NCI-H510A (cell line): Measurements from ENCODE around the gene PRRX1.

Experiments used
- DNase-seq: peaks from one replicate; lab custom pipeline; 2025; lab: John Stamatoyannopoulos, UW

The PRRX1 gene

DNA sequence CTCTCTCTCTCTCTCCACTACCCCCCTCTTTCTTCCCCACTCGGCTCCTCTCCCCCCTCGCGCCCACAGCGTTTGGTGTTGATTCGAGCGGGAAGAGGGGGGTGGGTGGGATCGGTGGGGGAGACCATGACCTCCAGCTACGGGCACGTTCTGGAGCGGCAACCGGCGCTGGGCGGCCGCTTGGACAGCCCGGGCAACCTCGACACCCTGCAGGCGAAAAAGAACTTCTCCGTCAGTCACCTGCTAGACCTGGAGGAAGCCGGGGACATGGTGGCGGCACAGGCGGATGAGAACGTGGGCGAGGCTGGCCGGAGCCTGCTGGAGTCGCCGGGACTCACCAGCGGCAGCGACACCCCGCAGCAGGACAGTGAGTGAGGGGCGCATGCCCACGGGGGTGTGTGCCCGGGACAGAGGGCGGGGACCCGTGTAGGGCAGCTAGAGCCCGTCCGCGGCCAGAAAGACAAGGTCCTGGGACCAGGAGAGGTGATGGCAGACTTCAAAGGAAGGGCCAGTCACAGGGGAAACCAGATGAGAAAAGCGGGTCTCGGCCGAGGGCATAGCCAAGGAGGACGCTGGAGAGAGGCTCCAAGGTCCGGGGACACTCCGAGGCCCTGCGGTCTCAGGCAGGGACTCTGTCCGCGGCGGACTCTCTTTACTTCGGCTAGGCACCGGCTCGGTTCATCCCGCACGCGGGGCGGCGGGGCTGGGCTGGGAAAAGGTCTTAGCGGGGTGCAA is at the start of gene PRRX1:
TSS of gene PRRX1 (plus strand) at position 39 of the 735 bp plus-strand sequence. CDS start at position 127, 88 bp downstream.
- DNase-seq: no peak

GRCh38 chr1:170617591-170618330 is 46.2 kb upstream of the PRRX1 start:
- DNase-seq: no peak

- DNase-seq: no peak
Observed at GRCh38 chr1:170618421-170618820, 45.5 kb upstream of the PRRX1 start.

GRCh38 chr1:170619241-170620028 is 44.5 kb upstream of the PRRX1 start:
- no peak for DNase-seq

- DNase-seq: no peak
Observed at GRCh38 chr1:170620164-170620563, 43.8 kb upstream of the PRRX1 start.

GRCh38 chr1:170623171-170623570 is 40.8 kb upstream of the PRRX1 start:
- DNase-seq: no peak

DNA sequence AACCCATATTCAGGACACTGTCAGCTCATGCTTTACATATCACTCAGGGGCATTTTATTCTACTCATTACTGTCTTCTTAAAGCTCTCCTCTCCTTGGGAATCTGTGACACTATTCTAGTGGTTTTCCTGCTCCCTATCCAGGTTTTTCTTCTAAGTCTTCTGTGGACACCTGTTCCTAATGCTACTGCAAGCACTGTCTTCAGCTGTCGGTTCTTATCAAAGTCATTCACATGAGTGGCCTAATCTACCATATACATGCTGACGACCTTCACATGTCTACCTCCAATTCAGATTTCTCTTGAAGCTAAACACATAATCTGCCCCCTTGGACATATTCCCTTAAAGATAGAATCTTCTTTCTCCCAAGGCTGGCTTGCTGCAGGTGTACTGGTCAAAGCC is 39.8 kb upstream of the PRRX1 start:
- DNase-seq: no peak

DNA sequence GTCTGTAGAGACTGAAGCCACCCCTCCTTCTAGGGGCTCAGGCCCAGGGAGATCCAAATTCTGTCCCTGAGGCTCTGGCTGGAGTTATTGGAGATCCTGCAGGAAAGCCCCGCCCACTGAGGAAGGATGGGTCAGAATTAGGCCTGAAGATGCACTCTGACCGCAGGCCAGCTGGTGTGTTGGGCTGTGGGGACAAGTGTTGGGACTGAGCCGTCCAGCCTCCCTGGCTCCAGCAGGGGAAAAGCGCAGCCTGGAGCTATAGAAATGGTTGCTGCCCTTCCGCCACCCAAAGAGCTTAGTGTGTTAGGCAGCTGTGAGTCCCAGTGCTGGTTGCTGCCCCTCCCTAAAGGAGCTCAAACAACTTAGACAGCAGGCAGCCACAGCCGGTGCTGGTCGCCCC is 33.0 kb upstream of the PRRX1 start:
- DNase-seq: no peak

GRCh38 chr1:170634293-170634692 is 29.6 kb upstream of the PRRX1 start:
- no peak for DNase-seq

GRCh38 chr1:170634824-170635410 is 29.0 kb upstream of the PRRX1 start:
- no peak for DNase-seq

DNA sequence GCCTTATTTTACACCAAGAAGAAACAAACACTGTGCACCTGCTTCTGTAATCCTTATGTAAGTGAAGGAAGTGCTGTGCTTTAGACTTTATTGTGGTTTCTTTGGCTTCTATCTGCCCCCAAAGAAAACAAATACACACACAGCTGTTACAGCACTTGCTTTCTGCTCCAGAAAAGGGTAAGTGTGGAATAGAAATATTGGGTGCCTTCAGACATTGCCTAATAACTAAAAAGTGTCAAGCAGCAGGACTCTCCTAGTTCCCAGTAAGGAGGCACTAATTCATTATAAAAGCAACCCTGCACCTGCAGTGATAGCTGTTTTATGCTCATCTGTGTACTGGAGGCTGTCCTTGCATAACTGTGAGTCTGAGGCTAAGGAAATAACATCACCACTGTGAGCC is 23.4 kb upstream of the PRRX1 start:
- DNase-seq: no peak

DNA sequence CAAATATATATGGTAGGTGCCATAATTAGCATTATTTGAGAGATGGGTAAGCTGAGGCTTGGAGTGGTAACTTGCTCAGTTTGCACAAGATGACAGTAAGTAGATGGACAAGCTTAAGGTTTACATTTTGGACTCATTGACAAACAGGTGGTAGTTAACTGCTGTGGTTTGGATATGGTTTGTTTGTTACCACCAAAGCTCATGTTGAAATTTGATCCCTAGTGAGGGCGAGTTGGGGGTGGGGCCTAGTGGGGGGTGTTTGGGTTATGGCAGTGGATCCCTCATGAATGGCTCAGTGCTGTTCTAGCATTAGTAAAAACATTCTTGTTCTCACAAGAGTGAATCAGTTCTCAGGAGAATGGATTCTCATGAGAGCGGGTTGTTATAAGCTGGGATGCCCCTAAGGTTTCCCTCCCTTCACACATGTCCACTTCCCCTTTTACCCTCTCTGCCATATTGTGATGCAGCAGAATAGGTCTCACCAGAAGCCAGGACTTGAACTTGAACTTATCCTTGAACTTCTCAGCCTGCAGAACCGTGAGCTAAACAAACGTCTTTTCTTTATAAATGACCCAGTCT is 6.6 kb upstream of the PRRX1 start:
- peak; percentile 16 for DNase-seq

- no peak for DNase-seq
Observed at GRCh38 chr1:170659399-170660035, 4.4 kb upstream of the PRRX1 start.

GRCh38 chr1:170660281-170660713 is 3.6 kb upstream of the PRRX1 start:
- no peak for DNase-seq

DNA sequence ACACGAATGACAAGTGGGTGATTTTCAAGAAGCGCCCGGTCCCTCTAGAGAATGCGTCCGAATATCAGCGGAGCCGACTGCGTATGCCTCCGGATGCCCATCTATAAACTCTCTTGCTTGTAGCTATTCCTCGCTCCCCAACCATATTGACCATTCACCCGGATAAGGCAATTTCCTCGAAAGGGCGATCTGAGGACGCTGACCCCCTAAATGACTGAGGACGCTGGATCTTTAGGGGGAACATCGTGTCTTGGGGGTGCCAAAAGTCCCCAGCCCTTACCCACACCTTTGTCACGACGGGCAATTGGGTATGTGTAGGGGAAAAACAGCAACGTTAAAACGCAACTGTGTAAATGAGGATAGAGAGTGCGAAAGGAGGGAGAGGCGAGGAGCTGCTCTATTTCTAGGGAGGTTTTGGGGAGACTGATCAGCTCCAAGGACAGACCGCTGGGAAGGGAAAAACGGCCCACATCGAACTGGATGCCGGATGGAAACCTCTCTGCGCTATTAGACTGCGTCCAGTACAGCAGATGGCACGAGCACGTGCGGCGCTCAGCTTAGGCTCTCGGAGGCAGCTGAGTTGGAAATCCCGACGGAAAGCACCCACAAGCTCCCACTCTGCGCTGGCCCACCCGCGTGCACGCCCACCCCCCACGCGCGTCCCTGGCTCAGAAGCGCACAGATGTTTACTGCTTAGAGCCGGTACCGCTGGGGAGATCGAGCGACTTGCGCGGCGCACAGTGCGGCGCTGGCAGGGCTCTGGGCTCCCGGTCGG is 2.9 kb upstream of the PRRX1 start:
- no peak for DNase-seq

- no peak for DNase-seq
Observed at GRCh38 chr1:170661646-170662411, 2.1 kb upstream of the PRRX1 start.

DNA sequence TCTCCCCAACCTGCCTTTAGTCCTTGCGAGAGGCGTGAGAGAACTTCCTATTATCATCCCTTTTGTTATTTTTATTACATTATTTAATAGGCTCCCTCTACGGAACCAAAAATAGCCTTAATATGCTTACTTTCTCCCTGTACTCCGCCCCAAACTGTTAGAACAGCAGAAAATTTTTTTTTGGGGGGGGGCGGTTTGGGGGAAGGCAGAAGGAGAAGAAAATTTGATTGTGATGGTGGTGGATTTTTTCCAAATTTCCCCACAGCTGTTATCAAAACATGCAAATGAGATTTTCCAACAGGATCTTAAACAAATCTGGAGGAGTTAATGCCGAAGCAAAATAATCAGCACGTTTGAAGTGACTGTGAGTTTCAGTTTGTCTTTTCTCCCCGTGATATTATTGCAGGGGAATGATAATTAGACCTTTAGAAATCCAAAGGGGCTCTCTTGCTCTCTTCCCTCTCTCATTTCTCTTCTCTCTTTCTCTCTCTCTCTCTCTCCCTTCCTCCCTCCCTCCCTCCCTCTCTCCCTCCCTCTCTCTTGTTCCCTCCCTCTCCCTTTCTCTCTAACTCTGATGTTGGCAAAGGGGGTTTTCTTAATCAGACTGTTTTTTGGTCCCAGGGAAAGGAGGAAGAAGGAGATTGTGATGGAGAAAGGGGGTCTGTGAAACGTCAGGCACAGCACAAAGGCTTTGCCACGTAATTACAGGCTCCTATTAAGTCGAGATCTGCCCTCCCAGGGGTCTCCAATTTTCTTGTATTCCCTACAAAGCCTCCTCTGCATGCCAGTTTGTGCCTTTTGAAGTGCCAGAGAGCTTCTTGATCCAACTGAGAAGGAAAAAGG is 1.1 kb upstream of the PRRX1 start:
- DNase-seq: no peak

GRCh38 chr1:170663404-170664092 is 383 bp upstream of the PRRX1 start:
- no peak for DNase-seq
